NCI-H2171 treated with DMSO at 0.1 percent for 48 hours (cell line): ENCODE data around the gene KLHL15.
"Not testable (repeated sequence)": the region's sequence is repeated elsewhere in the genome, so short reads cannot be mapped to it uniquely, and the experiment has no call there.

Experiments used
- DNase-seq: peaks from one replicate; lab custom pipeline; 2025; lab: John Stamatoyannopoulos, UW

Gene KLHL15, protein sequence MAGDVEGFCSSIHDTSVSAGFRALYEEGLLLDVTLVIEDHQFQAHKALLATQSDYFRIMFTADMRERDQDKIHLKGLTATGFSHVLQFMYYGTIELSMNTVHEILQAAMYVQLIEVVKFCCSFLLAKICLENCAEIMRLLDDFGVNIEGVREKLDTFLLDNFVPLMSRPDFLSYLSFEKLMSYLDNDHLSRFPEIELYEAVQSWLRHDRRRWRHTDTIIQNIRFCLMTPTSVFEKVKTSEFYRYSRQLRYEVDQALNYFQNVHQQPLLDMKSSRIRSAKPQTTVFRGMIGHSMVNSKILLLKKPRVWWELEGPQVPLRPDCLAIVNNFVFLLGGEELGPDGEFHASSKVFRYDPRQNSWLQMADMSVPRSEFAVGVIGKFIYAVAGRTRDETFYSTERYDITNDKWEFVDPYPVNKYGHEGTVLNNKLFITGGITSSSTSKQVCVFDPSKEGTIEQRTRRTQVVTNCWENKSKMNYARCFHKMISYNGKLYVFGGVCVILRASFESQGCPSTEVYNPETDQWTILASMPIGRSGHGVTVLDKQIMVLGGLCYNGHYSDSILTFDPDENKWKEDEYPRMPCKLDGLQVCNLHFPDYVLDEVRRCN

DNA sequence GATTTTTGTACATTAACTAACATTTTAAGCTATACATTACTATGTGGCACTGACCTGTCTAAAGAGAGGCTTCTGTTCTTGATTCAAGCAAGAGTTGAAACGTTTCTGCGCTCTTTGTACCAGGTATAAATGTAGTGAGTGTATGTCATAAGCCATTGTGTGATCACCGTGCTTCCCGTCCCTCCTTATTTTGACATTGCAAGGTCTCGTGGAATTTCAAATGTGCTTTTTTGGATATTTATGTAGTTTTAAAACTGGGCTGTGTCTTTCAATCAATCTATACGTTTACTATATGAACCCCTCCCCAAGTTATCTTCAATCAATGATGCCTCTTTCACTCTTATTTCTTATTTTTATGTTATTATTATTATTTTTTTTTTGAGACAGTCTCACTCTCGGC is at the start of gene KLHL15:
TSS of gene KLHL15 (minus strand) at position 101 of the 400 bp plus-strand sequence. CDS start 20,493 bp downstream, outside the sequence.
- no peak for DNase-seq

DNA sequence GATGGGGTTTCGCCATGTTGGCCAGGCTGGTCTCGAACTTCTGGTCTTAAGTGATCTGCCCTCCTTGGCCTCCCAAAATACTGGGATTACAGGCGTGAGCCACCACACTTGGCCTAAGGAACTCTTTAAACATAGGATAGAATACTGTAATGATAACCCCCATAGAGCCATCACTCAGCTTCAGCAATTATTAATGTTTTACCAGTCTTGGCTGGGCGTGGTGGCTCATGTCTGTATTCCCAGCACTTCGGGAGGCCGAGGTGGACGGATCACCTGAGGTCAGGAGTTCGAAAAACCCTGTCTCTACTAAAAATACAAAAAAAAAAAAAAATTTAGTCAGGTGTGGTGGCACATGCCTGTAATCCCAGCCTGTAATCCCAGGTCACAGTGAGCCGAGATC is 42.9 kb upstream of the KLHL15 start:
- DNase-seq = no peak

DNA sequence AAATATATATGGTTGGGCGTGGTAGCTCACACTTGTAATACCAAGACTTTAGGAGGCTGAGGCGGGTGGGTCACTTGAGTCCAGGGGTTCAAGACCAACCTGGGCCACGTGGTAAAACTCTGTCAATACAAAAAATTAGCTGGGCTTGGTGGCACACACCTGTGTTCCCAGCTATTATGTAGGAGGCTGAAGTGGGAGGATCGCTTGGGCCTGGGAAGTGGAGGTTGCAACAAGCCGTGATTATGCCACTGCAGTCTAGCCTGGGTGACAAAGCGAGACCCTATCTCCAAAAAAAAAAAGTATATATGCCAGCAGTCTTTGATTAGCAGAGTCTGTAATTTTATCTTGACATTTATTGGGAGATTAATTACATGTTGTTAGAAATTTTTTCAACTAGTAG is 36.5 kb upstream of the KLHL15 start:
- DNase-seq = no peak

DNA sequence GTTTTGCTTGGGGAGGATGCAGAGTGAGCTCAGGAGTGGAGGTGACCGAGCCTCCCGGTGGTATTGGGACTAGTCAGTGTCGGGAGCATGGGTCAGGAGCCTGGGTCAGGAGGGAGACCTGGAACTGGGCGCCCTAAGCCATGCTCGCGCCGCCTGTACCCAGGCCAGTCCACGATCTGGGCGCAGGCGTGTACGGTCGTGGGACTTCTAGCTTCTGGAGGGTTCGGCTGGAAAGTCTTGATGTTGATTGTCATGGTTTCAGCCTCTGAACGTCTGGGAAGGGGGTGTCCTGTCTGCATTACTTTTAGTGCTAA is 28.0 kb upstream of the KLHL15 start:
- no peak for DNase-seq

DNA sequence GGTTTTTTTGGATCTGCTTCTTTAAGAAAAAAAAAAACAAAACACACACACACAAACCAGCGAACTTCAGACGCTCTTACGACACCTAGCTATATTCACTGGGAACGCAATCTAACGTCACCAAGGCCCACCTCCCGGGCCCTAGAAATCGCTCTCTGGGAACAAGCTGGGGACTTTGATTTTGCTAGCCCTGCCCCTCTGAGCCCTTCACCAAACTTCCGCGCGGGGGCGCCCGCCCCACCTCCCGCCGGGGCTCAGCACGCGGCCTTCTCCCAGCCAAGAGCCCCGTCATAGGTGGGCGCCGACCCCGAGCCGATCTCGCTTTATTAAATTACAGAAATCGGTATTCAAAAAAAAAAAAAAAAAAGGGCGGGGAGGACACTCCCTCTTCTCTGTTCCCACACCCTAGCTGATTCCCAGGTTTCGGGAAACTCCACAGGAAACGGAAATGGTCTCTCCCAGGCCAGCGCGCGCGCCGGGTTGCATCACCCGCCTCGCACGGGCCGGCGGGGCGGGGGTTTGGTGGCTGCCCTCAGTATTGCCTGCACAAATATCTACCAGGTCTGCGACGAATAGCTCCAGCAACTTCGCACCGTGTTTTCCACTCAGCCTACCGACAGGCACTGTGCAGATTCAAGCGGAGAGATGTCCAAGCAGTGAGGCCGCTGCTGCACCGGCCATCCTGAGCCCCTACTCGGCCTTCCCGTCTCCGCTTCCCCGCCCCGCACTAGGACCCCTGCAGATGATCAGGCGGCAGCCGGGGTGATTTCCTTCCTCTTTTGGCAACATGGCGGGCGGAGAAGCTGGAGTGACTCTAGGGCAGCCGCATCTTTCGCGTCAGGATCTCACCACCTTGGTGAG is 27.4 kb upstream of the KLHL15 start, which contains the start of gene EIF2S3:
TSS of gene EIF2S3 (plus strand) at position 775 of the 861 bp plus-strand sequence. CDS start at position 788, 13 bp downstream.
- peak; percentile 96 for DNase-seq

DNA sequence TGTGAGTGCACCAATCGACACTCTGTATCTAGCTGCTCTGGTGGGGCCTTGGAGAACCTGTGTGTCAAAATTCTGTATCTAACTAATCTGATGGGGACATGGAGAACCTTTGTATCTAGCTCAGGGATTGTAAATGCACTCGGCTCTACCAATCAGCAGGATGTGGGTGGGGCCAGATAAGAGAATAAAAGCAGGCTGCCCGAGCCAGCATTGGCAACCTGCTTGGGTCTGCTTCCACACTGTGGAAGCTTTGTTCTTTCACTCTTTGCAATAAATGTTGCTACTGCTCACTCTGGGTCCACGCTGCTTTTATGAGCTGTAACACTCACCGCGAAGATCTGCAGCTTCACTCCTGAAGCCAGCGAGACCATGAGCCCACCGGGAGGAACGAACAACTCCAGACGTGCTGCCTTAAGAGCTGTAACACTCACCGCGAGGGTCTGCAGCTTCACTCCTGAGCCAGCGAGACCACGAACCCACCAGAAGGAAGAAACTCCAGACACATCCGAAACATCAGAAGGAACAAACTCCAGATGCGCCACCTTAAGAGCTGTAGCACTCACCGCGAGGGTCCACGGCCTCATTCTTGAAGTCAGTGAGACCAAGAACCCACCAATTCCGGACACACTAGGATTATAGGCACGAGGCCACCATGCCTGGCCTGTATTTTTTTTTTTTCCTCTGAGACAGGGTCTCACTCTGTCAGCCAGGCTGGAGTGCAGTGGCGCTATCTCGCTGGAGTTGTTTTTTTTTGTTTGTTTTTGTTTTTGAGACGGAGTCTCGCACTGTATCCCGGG is 23.7 kb upstream of the KLHL15 start:
- DNase-seq = not testable (repeated sequence)

DNA sequence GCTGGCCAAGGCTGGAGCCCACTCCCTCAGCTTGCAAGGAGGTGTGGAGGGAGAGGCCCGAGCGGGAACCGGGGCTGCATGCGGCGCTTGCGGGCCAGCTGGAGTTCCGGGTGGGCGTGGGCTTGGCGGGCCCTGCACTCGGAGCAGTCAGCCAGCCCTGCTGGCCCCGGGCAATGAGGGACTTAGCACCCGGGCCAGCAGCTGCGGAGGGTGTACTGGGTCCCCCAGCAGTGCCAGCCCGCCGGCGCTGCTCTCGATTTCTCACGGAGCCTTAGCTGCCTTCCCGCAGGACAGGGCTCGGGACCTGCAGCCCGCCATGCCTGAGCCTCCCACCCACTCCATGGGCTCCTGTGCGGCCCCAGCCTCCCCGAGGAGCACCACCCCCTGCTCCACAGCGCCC is 22.7 kb upstream of the KLHL15 start:
- DNase-seq = not testable (repeated sequence)

DNA sequence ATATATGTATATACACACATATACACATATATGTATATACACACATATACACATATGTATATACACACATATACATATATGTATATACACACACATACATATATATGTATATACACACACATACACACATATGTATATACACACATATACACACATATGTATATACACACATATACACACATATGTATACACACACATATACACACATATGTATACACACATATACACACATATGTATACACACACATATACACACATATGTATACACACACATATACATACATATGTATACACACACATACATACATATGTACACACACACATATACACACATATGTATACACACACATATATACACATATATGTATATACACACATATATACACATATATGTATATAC is 19.1 kb upstream of the KLHL15 start:
- DNase-seq = not testable (repeated sequence)

DNA sequence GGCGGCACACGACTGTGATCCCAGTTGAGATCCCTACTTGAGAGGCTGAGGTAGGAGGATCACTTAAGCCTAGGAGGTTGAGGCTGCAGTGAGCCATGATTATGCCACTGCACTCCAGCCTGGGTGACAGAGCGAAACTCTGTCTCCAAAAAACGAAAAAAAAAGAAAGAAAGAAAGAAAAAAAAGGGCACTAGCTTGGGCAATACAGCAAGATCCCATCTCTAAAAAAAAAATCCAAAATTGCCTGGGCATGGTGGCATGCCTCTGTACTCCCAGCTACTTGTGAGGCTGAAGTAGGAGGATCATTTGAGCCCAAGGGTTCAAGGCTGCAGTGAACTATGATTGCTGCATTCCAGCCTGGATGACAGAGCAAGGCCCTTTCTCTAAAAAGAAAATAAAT is 10.7 kb upstream of the KLHL15 start:
- no peak for DNase-seq

DNA sequence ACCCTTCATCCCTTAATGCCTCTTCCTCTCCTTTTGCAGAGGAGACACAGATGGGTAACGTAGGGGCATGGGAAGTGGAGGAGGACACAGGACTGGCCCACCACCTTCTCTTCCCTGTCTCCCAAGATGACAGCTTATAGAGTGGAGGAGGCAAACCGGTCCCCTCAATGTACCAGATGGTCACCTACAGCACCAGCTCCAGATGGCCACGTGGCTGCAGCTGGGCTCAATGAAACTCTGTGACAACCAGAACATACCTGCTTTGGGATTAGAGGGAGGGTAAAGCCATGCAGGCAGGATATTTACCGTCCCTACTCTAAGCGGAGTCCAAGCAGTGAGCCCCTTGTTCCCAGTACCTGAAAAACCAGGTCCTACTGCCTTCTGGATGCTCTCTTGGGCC is 7.5 kb upstream of the KLHL15 start:
- peak; percentile 34 for DNase-seq

DNA sequence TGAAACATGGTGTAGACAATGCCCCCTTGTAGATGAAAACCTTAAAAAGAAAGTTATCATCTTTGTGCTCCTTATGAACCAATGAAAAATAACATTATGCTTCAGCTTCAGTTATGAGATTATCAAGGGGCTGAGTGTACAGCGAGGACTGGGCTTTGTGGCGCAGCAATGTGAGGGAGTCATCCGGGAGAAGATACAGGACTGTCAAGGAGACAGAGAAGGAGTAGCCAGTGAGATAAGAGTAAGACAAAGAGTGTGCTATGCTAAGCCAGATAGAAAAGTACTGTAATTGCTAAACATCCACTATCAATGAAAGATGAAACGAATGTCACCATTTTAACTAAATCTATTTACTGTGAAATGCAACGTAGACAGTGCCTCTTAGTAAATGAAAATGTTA is 3.6 kb upstream of the KLHL15 start:
- DNase-seq = no peak

DNA sequence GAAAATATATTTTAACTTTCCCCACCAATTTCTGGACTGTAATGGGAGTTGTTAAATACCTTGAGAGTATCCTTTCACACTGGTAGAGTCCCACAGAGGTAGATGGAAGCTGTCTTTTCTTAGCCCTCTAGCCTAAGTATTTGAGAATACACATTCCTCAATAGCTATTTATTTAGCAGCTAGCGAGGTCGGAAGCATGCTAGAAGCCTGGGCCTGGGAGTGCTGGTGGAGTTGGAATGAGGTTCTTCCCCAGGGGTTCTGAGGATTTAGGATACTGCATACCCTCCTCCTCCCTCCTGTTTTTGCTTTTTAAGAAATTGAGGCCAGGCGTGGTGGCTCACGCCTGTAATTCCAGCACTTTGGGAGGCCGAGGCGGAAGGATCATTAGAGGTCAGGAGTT is 999 bp upstream of the KLHL15 start:
- no peak for DNase-seq

DNA sequence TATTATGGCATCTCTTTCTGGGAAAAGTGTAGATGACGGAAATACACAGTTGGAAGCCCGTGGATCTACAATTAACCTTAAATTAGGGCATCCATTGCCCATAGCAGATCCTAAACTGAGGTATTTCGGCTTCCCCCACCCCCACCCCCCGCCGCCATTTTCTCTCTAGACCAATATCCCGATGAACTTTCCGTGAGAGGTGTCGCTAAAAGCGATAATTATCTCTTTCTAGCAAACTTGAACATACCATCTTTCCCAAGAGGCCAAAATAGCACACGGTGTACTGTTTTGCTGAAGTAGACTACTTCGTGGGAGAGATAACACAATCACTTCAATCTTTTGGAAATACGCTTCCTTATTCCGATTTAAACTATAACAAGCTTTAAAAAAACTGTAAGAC is 554 bp downstream of the KLHL15 start:
- peak; percentile 19 for DNase-seq

DNA sequence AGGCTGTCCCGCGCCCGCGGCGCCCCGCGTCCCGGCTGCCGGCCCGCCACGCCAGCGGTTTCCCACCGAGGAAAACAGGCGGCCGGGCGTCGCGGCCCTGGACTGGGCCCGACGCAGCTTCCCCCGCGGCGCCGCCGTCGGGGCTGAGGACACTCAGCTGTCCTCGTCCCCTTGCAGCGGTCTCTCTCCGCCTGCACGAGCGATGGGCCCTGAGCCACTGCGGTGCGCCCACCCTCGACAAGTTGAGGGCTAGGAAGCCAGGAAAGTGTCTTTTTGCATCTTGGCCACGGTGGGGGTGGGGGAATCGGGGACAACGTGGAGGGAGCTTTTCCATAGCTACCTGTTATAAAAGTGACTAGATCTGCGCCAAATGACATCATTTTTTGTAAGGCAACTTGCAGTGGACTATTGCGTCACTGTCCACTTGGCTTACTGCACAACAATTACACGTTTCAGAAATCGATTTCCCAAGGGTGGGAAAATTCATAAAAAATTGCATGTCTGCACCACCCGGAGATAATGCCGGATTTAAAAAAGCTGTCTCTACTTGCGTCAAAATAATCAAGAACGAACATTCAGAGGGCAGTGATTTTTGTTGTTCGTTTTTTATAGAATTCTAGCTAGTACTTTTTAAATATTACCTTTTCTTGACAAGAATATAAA is 1.1 kb downstream of the KLHL15 start:
- DNase-seq = peak; percentile 36

DNA sequence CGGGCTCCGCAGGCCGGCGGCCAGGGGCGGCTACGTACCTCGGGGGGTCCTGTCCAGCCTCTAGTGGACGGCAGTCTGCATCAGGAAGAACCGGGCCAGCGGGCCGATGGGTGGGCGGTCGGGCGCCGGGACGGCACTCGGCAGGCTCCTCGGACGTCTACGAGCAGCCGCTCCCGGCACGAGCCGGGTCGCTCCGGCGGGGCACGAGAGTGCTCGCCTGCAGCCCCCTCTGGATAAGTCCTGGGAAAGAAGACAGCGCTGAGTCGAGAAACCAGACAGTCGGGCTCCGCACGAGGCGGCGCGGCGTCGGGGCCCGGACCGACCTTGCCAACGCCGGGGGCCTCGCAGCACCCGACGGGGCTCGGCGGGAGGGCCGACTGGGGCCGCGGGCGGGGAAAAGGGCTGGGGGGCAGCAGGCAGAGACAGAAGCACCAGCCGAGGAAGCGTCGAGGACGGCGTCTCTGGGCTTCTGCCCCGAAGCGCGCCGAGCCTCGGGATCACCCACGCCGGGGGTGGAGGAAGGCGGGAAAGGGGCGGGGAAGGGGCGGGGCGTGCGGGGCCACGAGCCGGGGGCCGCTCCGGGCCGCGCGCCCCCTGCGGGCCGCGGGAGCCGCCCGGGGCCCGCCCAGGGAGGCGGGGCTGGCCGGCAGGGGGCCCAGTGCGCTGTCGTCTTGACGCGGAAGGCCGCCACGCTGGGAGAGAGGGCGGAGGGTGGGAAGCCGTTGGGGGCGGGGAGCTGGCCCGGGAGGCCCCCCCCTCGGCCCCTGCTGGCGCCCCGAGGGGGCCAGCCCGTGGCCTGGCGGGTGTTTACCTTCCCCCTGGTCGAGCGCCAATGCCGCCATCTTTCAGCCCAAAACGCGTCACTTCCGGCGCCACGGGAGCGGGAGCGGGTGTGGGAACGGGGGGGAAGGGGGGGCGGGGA is 1.9 kb downstream of the KLHL15 start:
- DNase-seq = peak; percentile 78

DNA sequence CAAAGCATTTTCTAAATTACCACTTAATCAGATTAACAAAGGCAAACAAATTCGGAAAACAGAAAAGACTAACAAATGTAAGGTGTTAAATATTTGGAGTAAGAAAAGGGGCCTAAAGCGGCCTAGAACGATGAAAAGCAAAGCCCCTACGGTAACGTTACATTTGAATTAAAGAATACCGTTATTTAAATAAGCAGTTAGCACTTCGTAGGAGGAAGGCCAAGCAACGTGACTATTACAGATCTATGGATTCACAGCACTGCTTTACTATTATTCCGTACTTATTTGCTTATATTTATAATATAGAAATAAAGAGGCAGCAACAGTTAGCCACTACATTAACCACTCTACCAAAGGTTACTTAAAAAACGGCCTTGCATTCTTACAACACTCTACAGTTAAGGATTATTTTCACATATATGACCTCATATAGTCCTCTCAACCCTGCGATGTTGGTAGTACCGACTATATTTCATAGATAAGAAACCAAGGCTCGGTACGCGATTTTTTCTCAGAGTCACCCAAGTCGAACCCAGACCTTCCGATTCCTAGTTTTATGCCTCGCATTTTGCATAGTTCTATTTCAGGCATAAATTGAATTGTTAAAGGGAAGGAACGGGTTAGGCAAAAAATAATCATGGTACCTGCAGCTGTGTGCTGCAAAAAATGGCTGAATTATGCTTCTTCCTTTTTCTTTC is 2.9 kb downstream of the KLHL15 start:
- DNase-seq = peak; percentile 9

DNA sequence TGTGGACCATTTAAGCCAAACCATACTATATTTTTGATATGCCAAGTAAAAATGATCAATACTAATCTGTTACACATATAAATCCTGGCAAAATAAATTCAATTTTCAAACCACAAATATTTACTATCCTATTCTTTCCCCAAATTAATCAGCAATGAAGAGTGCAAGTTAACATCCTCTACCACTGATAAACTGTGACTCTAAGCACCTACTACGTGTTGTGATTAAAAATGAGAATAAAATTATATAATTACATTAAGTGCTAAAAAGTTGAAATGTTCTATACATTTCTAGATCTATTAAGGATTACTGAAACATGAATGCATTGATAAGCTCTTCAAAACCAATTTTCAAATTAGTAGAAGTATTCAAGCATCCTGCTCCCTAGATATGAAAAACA is 3.4 kb downstream of the KLHL15 start:
- DNase-seq = no peak

DNA sequence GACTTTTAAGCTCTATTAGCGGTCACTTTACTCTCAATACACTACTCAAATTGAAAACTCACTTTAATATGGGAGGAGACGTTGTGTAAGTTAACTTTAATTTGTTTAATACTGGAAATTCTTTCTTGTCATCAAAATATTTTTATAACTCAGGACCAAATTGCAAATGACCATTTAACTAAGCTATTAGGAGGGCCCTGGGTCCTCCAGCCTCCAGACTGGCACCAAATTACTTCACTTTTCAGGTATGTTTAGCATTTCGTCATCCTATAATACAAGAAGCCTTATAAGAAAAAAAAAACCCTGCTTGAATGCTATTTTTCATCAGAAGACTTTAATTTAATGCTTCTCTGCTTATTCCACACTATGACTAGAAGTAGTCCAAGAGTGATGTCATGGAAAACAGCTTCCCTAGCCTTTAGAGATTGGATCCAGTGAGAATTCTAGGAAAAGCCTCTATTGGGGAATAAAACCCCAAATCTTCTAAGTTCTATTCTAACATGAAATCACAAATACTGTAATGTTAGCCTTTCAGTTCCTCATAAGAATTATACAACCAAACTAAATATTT is 6.6 kb downstream of the KLHL15 start:
- no peak for DNase-seq

DNA sequence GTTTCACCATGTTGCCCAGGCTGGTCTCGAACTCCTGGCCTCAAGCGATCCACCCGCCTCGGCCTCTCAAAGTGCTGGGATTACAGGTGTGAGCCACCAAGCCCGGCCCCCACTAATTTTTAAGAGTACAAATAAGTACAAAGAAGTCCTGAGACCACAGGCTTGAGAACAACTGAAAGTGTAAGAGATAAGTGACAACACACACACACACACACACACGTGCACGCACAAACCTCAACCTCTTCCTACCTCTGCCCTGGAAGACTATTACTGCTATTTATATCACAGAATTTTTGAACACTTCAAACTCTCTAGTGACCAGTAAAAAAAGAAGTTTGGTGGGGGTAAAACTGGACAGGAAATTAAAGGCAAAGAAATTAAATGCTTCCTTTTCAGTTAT is 7.5 kb downstream of the KLHL15 start:
- no peak for DNase-seq
